ENCODE data around the gene USP33. TPM values are rescaled to one million over a fixed set of nuclear protein-coding genes. Genes with fewer than 3 reads are reported as not detected.

USP33 gene
- total and polyA plus RNA-seq, 9 of the 15 experiments (the other 6 are each of a cell fraction or from before 2014, with no cell fraction given): 22.4 to 83.5 (median 44.7) TPM

- H3K9me1 ChIP-seq (ENCODE audit: control insufficient read depth, insufficient read depth, low read length): no peaks in the 10 kb centered on the region
- H3K4me2 ChIP-seq (ENCODE audit: insufficient read depth, low read length): no peak overlapping the region
- no peaks in the 10 kb centered on the region for H3K27me3 ChIP-seq (ENCODE audit: control insufficient read depth in 2 of 2, insufficient read depth in 2 of 2, low read length in 2 of 2)
- no peak overlapping the region for H2AFZ ChIP-seq (ENCODE audit: low read depth, low read length)
- in situ Hi-C loops (cut with MboI): no loop called here
- FAIRE-seq (no peak), ATAC-seq (no peak), DNase-seq (ENCODE audit: extremely low read depth in 1 of 4, low spot score in 3 of 4) (no peak)
- H3K4me1 ChIP-seq (replicated peaks in 1 of 2; ENCODE audit: control insufficient read depth in 2 of 2, insufficient read depth in 2 of 2, low read length in 2 of 2): no peaks in the 10 kb centered on the region
- no peak for TF ChIP-seq RFX5 (IDR thresholded peaks at IDR 0.05; ENCODE audit: low read depth, low read length)
- TF ChIP-seq ZNF408 (CRISPR knock-in tag; IDR thresholded peaks at IDR 0.05; ENCODE audit: low read depth): no peak
- no peak for TF ChIP-seq RREB1 (CRISPR knock-in tag; IDR thresholded peaks at IDR 0.05)
- peaks cover 91% of the 10 kb centered on the region for H3K79me2 ChIP-seq (ENCODE audit: control insufficient read depth, insufficient read depth, low read length)
- no peak overlapping the region for H3K27ac ChIP-seq (ENCODE audit: extremely low read depth, low read depth, low read length)
- H3K9me3 ChIP-seq (replicated peaks; ENCODE audit: control insufficient read depth, insufficient read depth, low read depth, low read length): peaks cover 4% of the 10 kb centered on the region; the same call in 1 of the 2 replicates
- H3K4me3 ChIP-seq: no peak overlapping the region
- POLR2A ChIA-PET: no interaction called here
- BruUV-seq (replicated peaks): no TSS peak
- H3K9ac ChIP-seq (ENCODE audit: insufficient read depth in 1 of 2, low read depth in 2 of 2, low read length in 2 of 2): no peak overlapping the region
- intact Hi-C loops (cut with micrococcal nuclease): no loop called here
- CTCF ChIA-PET (ENCODE audit: low intra/inter-chr PET ratio): no interaction called here
- H4K20me1 ChIP-seq (replicated peaks; ENCODE audit: control insufficient read depth, insufficient read depth, low read length): no peaks in the 10 kb centered on the region
- H3K36me3 ChIP-seq (ENCODE audit: control insufficient read depth, insufficient read depth, low read length): peaks cover 7% of the 10 kb centered on the region; the same call in 2 of the 3 replicates
Observed at GRCh38 chr1:77652268-77652667, 107.4 kb downstream of the USP33 start.
